K562 (cell line): Measurements from ENCODE around the gene FETUB. TPM values are rescaled to one million over a fixed set of nuclear protein-coding genes. Genes with fewer than 3 reads are reported as not detected.

ENCODE experiments used
- ARID1B ChIP-seq: fragments of 450-650 bp; IDR thresholded peaks from 2 replicates; pipeline ENCODE4 v1.6.1; 2016; ENCODE audit warnings: antibody characterized with exemption, mild to moderate bottlenecking, inconsistent platforms
- BACH1 ChIP-seq: fragments of 200-800 bp; sonication (Bioruptor generic); IDR thresholded peaks from 2 replicates; pipeline ENCODE4 v1.6.1; 2016; ENCODE audit warnings: missing genetic modification characterization, missing compliant biosample characterization
- BRD9 ChIP-seq: fragments of 450-650 bp; IDR thresholded peaks from 2 replicates; pipeline ENCODE4 v1.6.1; 2018; ENCODE audit warnings: low read depth; ENCODE audit not compliant: partially characterized antibody
- CBFA2T3 ChIP-seq: fragments of 450-650 bp; IDR thresholded peaks from 2 replicates; pipeline ENCODE4 v1.6.1; 2017
- CCNT2 ChIP-seq: IDR thresholded peaks from 2 replicates; pipeline ENCODE4 v1.6.1; 2011; ENCODE audit warnings: borderline replicate concordance, low read depth, mild to moderate bottlenecking, moderate library complexity, mixed read lengths, low read length; ENCODE audit not compliant: insufficient read length; ENCODE audit errors: extremely low read depth
- DACH1 ChIP-seq: fragments of 450-650 bp; IDR thresholded peaks from 2 replicates; pipeline ENCODE4 v1.6.1; 2018; ENCODE audit not compliant: partially characterized antibody
- ESRRB ChIP-seq: fragments of 250-450 bp; sonication (Bioruptor Pico); IDR thresholded peaks from 2 replicates; pipeline ENCODE4 v1.5.0; 2020; ENCODE audit warnings: mild to moderate bottlenecking, moderate library complexity, borderline replicate concordance
- ETV5 ChIP-seq: sonication (generic); formaldehyde crosslinking; IDR thresholded peaks from 2 replicates; pipeline ENCODE4 v1.4.0; 2020; ENCODE audit warnings: low read depth, mild to moderate bottlenecking, missing genetic modification reagents
- FIP1L1 ChIP-seq: fragments of 200-400 bp; formaldehyde crosslinking; IDR thresholded peaks from 2 replicates; pipeline ENCODE4 v1.6.1; 2018; ENCODE audit warnings: mild to moderate bottlenecking, low read depth, low read length; ENCODE audit not compliant: poor library complexity, severe bottlenecking
- FOSL1 ChIP-seq: fragments of 200-800 bp; sonication (Bioruptor generic); conservative IDR thresholded peaks from 2 replicates; pipeline ENCODE4 v1.6.1; 2016; ENCODE audit warnings: missing genetic modification characterization, missing compliant biosample characterization
- HDAC2 ChIP-seq: fragments of 450-650 bp; IDR thresholded peaks from 2 replicates; pipeline ENCODE4 v1.6.1; 2016; ENCODE audit warnings: mild to moderate bottlenecking
- LCOR ChIP-seq: sonication (generic); formaldehyde crosslinking; IDR thresholded peaks from 2 replicates; pipeline ENCODE4 v1.8.0; 2022; ENCODE audit warnings: mild to moderate bottlenecking, missing genetic modification reagents
- MAFG ChIP-seq: fragments of 450-650 bp; conservative IDR thresholded peaks from 2 replicates; pipeline ENCODE4 v1.6.1; 2016; ENCODE audit warnings: missing genetic modification characterization, missing compliant biosample characterization
- MAZ ChIP-seq, 2 experiments: fragments of 450-650 bp in 1 of 2; sonication (generic) in 1 of 2; formaldehyde crosslinking; IDR thresholded peaks in 1 of 2; conservative IDR thresholded peaks in 1 of 2; 2 replicates each; pipeline versions ENCODE4 v1.4.0 to v1.5.0; 2020; ENCODE audit warnings: mild to moderate bottlenecking in 1 of 2, missing genetic modification reagents in 1 of 2
- MYBL2 ChIP-seq, 2 experiments: fragments of 450-650 bp in 1 of 2; sonication (generic) in 1 of 2; formaldehyde crosslinking in 1 of 2; IDR thresholded peaks; 2 replicates each; pipeline versions ENCODE4 v1.6.1 to v1.8.1; 2017 to 2022; ENCODE audit warnings: borderline replicate concordance in 1 of 2, inconsistent platforms in 1 of 2, low read depth in 1 of 2, mild to moderate bottlenecking in 1 of 2, missing genetic modification reagents in 1 of 2, moderate library complexity in 1 of 2
- RBBP5 ChIP-seq: fragments of 200-600 bp; sonication (generic); IDR thresholded peaks from 2 replicates; pipeline ENCODE4 v1.6.1; 2012; ENCODE audit warnings: borderline replicate concordance, mild to moderate bottlenecking, low read length, control low read depth, inconsistent platforms; ENCODE audit not compliant: insufficient read depth, poor library complexity, severe bottlenecking
- SETDB1 ChIP-seq: IDR thresholded peaks from one replicate; pipeline ENCODE4 v1.6.1; 2012; ENCODE audit warnings: low read length, control low read depth, inconsistent platforms
- TCFL5 ChIP-seq: fragments of 250-450 bp; sonication (Bioruptor Pico); conservative IDR thresholded peaks from 2 replicates; pipeline ENCODE4 v1.6.1; 2021; ENCODE audit warnings: mild to moderate bottlenecking, moderate library complexity, matching md5 sums
- TEAD4 ChIP-seq, 2 experiments: sonication (generic) in 1 of 2; formaldehyde crosslinking in 1 of 2; IDR thresholded peaks; 2 replicates each; pipeline versions ENCODE4 v1.6.1 to v1.8.0; 2012 to 2022; ENCODE audit warnings: borderline replicate concordance in 1 of 2, inconsistent platforms in 1 of 2, low read length in 1 of 2, mild to moderate bottlenecking in 1 of 2, missing genetic modification reagents in 1 of 2
- ZNF766 ChIP-seq: fragments of 200-800 bp; sonication (Bioruptor generic); conservative IDR thresholded peaks from 2 replicates; pipeline ENCODE4 v1.6.1; 2016; ENCODE audit warnings: missing genetic modification characterization, missing compliant biosample characterization
- polyA plus RNA-seq, 8 experiments: library from polyadenylated mRNA; depleted of rRNA in 4 of 8; stranded (reverse) in 5 of 8; unstranded in 3 of 8; fragments of >200 nt; fragmentation: Nextera tagmentation in 2 of 8; fragmentation: Illumina TruSeq in 1 of 8; extraction: Ambion mirVana in 2 of 8; extraction: Trizol in 1 of 8; gene quantifications; 2 replicates each; pipeline versions ENCODE4 v1.2.1 to v1.2.3, GENCODE V29; 2011 to 2014; ENCODE audit warnings: inconsistent platforms in 1 of 8, missing spikeins in 1 of 8
- total RNA-seq, 7 experiments: library from RNA; depleted of rRNA in 6 of 7; stranded (reverse); fragments of >200 nt in 6 of 7; fragmentation: Illumina TruSeq in 2 of 7; extraction: Trizol in 2 of 7; gene quantifications; 2 replicates each; pipeline versions ENCODE4 v1.2.1 to v1.2.3, GENCODE V29; 2011 to 2021; ENCODE audit warnings: low replicate concordance in 1 of 7
- TF ChIP-seq, protein P1 (sequence below), 3 experiments: IDR thresholded peaks in 2 of 3; conservative IDR thresholded peaks in 1 of 3; 2 replicates each; pipeline ENCODE4 v1.5.1; 2011 to 2012; ENCODE audit warnings: low read length in 3 of 3, mild to moderate bottlenecking in 3 of 3, control low read depth in 2 of 3, improper control_type of control experiment in 1 of 3, inconsistent platforms in 1 of 3, low read depth in 1 of 3, mixed read lengths in 1 of 3, moderate library complexity in 1 of 3; ENCODE audit not compliant: insufficient read depth in 2 of 3
- TF ChIP-seq, protein P2 (sequence below): fragments of 250-450 bp; sonication (Bioruptor Pico); IDR thresholded peaks from 2 replicates; pipeline ENCODE4 v1.5.0; 2020; ENCODE audit warnings: mild to moderate bottlenecking, borderline replicate concordance
- TF ChIP-seq, protein P3 (sequence below): IDR thresholded peaks from 3 replicates; pipeline ENCODE4 v1.6.1; 2011; ENCODE audit warnings: borderline replicate concordance, mild to moderate bottlenecking; ENCODE audit not compliant: insufficient read length, insufficient read depth

Gene FETUB
- total and polyA plus RNA-seq, 9 of the 15 experiments (the other 6 are each of a cell fraction or from before 2014, with no cell fraction given) = not detected

DNA sequence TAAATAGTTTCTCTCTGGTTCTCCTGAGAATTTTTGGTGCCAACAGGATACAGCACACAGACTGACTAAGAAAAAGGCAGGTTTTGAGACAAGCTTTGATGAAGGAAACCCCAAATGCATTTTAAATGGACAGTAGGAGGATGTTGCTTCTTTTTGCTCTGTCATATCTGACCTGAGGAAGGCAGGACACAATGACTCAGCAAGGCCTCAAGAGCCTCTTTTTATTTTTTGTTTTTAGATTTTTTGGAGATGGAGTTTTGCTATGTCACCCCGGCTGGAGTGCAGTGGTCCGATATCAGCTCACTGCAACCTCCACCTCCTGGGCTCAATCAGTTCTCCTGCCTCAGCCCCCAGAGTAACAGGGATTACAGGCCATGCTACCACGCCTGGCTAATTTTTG is 60.1 kb downstream of the FETUB start (continued):
- TF ChIP-seq, protein P1, sequence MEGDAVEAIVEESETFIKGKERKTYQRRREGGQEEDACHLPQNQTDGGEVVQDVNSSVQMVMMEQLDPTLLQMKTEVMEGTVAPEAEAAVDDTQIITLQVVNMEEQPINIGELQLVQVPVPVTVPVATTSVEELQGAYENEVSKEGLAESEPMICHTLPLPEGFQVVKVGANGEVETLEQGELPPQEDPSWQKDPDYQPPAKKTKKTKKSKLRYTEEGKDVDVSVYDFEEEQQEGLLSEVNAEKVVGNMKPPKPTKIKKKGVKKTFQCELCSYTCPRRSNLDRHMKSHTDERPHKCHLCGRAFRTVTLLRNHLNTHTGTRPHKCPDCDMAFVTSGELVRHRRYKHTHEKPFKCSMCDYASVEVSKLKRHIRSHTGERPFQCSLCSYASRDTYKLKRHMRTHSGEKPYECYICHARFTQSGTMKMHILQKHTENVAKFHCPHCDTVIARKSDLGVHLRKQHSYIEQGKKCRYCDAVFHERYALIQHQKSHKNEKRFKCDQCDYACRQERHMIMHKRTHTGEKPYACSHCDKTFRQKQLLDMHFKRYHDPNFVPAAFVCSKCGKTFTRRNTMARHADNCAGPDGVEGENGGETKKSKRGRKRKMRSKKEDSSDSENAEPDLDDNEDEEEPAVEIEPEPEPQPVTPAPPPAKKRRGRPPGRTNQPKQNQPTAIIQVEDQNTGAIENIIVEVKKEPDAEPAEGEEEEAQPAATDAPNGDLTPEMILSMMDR (IDR thresholded peaks at IDR 0.05 in 2 of 3, conservative IDR thresholded peaks at IDR 0.05 in 1 of 3; ENCODE audit: insufficient read depth in 2 of 3, low read depth in 1 of 3, low read length in 3 of 3) = no peak
- TF ChIP-seq RBBP5 (peak; percentile 50), BACH1 (peak; percentile 99), MAFG (peak; percentile 100), MYBL2 (IDR thresholded peaks at IDR 0.05; ENCODE audit: low read depth) (no peak), MYBL2 (CRISPR knock-in tag; IDR thresholded peaks at IDR 0.05; ENCODE audit: borderline replicate concordance) (no peak), ESRRB (CRISPR knock-in tag) (no peak), ARID1B (peak; percentile 97), ETV5 (CRISPR knock-in tag) (peak; percentile 17; the same call in 1 of the 2 replicates), SETDB1 (no peak), LCOR (CRISPR knock-in tag) (peak; percentile 95), CCNT2 (peak; percentile 59), HDAC2 (peak; percentile 99), TCFL5 (CRISPR knock-in tag) (no peak), FOSL1 (tag) (peak; percentile 70; the same call in 1 of the 2 replicates), TEAD4 (IDR thresholded peaks at IDR 0.05; ENCODE audit: low read length) (peak; percentile 79), TEAD4 (CRISPR knock-in tag; IDR thresholded peaks at IDR 0.05; ENCODE audit: borderline replicate concordance) (no peak), CBFA2T3 (peak; percentile 97), DACH1 (peak; percentile 53), BRD9 (peak; percentile 67), FIP1L1 (no peak), MAZ (CRISPR knock-in tag; conservative IDR thresholded peaks at IDR 0.05 in 1 of 2, IDR thresholded peaks at IDR 0.05 in 1 of 2) (0 out of 4 replicates have a peak, but pooled peaks of 1 of the 2 experiments have one; percentile 15), ZNF766 (CRISPR knock-in tag) (peak; percentile 69)
- TF ChIP-seq, protein P2, sequence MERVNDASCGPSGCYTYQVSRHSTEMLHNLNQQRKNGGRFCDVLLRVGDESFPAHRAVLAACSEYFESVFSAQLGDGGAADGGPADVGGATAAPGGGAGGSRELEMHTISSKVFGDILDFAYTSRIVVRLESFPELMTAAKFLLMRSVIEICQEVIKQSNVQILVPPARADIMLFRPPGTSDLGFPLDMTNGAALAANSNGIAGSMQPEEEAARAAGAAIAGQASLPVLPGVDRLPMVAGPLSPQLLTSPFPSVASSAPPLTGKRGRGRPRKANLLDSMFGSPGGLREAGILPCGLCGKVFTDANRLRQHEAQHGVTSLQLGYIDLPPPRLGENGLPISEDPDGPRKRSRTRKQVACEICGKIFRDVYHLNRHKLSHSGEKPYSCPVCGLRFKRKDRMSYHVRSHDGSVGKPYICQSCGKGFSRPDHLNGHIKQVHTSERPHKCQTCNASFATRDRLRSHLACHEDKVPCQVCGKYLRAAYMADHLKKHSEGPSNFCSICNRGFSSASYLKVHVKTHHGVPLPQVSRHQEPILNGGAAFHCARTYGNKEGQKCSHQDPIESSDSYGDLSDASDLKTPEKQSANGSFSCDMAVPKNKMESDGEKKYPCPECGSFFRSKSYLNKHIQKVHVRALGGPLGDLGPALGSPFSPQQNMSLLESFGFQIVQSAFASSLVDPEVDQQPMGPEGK (CRISPR knock-in tag) = no peak
- TF ChIP-seq, protein P3, sequence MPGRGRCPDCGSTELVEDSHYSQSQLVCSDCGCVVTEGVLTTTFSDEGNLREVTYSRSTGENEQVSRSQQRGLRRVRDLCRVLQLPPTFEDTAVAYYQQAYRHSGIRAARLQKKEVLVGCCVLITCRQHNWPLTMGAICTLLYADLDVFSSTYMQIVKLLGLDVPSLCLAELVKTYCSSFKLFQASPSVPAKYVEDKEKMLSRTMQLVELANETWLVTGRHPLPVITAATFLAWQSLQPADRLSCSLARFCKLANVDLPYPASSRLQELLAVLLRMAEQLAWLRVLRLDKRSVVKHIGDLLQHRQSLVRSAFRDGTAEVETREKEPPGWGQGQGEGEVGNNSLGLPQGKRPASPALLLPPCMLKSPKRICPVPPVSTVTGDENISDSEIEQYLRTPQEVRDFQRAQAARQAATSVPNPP = no peak
